Right lobe of liver (tissue), 4 donors: ENCODE measurements around the gene WDR90.

Experiments
- POLR2A ChIP-seq: fragments of 450-650 bp; IDR thresholded peaks from one replicate; pipeline ENCODE4 v1.6.1; 2017; ENCODE audit warnings: antibody characterized with exemption, mild to moderate bottlenecking
- TF ChIP-seq, protein P1 (sequence below), 4 donors: fragments of 200-600 bp in 3 of 4; fragments of 450-650 bp in 1 of 4; IDR thresholded peaks; one replicate each; pipeline versions ENCODE4 v1.5.1 to v1.8.0; 2016 to 2022; ENCODE audit warnings: antibody characterized with exemption in 4 of 4, mild to moderate bottlenecking in 2 of 4
- donor health status: DM: no; HTN: no; CAD: no.
- donor health status: DM: no; HTN: no; CAD: no.
- donor health status: DM: no; HTN: yes; CAD: no.

DNA sequence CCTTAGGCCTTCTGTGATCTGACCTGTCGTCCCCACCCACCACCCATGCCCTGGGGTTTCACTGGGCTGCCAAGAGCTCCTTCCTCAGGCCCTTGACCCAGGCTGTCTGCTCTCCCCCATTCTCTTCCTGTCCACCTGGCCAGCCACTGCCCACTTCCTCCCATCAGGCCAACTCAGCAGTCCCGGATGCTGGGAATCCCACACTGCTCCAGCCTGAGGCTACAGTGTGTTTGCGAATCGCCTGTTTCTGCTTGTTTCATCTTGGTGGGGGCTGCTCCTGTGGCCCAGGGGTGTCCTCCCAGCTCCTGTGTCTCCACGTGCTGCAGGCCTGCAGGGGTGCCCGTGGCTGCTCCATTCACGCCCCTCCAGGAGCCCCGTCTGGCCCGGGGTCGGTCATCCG, 64.9 kb downstream of the WDR90 start:
- TF ChIP-seq, protein P1, sequence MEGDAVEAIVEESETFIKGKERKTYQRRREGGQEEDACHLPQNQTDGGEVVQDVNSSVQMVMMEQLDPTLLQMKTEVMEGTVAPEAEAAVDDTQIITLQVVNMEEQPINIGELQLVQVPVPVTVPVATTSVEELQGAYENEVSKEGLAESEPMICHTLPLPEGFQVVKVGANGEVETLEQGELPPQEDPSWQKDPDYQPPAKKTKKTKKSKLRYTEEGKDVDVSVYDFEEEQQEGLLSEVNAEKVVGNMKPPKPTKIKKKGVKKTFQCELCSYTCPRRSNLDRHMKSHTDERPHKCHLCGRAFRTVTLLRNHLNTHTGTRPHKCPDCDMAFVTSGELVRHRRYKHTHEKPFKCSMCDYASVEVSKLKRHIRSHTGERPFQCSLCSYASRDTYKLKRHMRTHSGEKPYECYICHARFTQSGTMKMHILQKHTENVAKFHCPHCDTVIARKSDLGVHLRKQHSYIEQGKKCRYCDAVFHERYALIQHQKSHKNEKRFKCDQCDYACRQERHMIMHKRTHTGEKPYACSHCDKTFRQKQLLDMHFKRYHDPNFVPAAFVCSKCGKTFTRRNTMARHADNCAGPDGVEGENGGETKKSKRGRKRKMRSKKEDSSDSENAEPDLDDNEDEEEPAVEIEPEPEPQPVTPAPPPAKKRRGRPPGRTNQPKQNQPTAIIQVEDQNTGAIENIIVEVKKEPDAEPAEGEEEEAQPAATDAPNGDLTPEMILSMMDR (IDR thresholded peaks at IDR 0.05), result no peak
- TF ChIP-seq POLR2A, result no peak
